ENCODE data around the gene ERBB4. TPM values are rescaled to one million over a fixed set of nuclear protein-coding genes. Genes with fewer than 3 reads are reported as not detected.

ERBB4 gene
- total RNA-seq, 1 donor from 2014 or later, result 2.2 TPM

DNA sequence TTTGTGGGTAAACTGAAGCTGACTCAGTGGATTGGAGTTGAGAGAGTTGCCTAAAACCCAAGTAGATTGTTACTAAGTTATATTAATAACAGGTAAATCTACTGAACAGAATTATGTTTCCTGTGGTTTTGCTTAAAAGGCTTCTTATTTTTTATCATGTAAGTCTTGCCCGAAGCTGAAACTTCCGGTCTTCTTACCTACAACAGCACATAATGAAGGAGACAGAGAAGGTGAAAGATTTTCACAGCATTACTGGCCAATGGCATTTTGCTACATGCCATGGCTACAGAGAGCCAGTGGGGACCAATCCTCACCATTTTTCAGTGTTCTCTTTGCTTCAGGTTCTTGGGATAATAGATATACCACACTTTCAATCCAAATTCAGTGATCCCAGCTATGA is 220.0 kb downstream of the ERBB4 start:
- DNase-seq (ENCODE audit: low read depth), result no peak
- H3K4me3 ChIP-seq (ENCODE audit: low read depth, low read length), result no peak overlapping the region
- TF ChIP-seq, protein P1, sequence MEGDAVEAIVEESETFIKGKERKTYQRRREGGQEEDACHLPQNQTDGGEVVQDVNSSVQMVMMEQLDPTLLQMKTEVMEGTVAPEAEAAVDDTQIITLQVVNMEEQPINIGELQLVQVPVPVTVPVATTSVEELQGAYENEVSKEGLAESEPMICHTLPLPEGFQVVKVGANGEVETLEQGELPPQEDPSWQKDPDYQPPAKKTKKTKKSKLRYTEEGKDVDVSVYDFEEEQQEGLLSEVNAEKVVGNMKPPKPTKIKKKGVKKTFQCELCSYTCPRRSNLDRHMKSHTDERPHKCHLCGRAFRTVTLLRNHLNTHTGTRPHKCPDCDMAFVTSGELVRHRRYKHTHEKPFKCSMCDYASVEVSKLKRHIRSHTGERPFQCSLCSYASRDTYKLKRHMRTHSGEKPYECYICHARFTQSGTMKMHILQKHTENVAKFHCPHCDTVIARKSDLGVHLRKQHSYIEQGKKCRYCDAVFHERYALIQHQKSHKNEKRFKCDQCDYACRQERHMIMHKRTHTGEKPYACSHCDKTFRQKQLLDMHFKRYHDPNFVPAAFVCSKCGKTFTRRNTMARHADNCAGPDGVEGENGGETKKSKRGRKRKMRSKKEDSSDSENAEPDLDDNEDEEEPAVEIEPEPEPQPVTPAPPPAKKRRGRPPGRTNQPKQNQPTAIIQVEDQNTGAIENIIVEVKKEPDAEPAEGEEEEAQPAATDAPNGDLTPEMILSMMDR (conservative IDR thresholded peaks at IDR 0.05; ENCODE audit: low read depth, low read length), result no peak

DNA sequence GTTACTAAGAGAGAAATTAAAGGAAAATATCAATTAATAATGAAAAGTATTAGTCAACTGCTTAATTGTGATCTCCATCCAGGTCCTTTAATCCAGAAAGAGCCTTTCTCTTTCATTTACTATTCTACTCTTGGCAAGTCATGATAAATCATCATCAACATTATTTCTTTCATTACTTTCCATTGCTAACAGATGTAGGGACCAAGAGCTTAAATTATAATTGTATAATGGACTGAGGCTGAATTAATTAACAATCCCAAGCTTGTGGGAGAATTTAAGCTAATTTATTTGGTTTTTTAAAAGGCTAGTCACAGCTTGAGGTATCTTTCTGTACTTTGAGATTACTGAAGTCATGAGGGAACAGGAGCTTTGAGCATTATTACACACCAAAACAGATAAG is 223.9 kb downstream of the ERBB4 start:
- DNase-seq (ENCODE audit: low read depth), result no peak
- no peak overlapping the region for H3K4me3 ChIP-seq (ENCODE audit: low read depth, low read length)
- TF ChIP-seq, protein P1 (conservative IDR thresholded peaks at IDR 0.05; ENCODE audit: low read depth, low read length), result no peak

DNA sequence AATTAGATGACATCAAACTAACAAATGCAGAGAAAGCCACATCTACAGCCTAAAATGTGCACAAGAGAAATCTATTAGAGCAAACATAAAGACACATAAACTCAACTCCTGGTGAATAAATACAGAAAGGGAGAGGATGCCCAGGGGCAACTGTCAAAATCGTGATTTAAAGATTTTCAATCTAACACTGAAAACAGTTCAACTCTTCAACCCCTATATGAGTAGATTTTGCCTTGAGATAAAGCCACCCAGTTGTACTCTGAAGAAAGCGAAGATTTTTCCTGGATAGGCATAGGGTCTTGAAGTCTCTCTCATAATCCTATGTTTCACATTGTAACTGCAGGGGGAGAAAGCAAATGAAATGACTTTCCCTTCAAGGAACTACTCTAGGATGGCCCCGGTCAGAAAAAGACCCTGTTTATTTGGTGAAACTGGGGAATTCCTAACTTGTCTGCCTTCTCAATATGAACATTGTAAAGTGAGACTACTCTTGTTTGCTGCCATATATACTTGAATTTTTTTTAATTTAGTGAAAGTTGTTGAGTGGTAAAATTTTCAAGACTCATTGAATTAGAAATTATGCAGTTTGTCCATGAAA is 226.7 kb downstream of the ERBB4 start:
- DNase-seq (ENCODE audit: low read depth), result no peak
- TF ChIP-seq, protein P1 (conservative IDR thresholded peaks at IDR 0.05; ENCODE audit: low read depth, low read length), result no peak
- no peak overlapping the region for H3K4me3 ChIP-seq (ENCODE audit: low read depth, low read length)

DNA sequence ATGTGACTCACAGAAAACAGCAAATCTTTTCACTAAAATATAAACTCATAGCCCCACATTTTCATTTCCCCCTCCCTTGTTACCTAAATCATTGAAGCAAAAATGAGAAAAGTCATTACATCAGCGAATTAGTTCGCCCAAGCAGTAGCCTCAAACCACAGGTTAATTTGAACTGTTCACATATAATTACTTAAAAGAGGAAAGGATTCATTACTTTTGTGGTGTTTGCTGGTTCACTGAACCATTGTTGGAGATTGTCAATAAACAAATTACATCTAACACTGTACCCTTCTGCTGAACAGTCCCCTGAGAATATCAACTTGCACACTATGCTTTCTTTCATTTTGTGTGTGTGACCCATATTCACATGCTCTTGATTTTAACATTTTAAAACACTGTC is 238.7 kb downstream of the ERBB4 start:
- no peak overlapping the region for H3K4me3 ChIP-seq (ENCODE audit: low read depth, low read length)
- no peak for DNase-seq (ENCODE audit: low read depth)
- TF ChIP-seq, protein P1 (conservative IDR thresholded peaks at IDR 0.05; ENCODE audit: low read depth, low read length), result no peak

DNA sequence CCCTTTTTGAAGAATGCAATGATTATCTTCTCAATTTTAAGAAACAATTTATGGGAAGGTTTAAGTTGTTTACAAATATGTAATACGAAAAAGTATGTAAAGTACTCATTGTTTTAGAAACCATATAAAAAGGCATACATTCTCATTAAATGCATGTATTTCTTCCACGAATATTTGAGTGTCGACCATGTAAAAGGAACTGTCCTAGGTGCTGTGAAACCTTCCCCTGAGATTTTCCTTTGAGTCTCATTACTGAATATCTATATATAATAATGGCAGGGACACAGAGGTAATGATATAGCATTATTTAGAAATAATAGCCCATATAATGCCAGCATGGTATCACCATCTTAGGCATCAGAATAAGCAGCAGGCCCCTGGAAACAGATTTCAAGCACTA is 239.3 kb downstream of the ERBB4 start:
- H3K4me3 ChIP-seq (ENCODE audit: low read depth, low read length), result no peak overlapping the region
- TF ChIP-seq, protein P1 (conservative IDR thresholded peaks at IDR 0.05; ENCODE audit: low read depth, low read length), result no peak
- DNase-seq (ENCODE audit: low read depth), result no peak

DNA sequence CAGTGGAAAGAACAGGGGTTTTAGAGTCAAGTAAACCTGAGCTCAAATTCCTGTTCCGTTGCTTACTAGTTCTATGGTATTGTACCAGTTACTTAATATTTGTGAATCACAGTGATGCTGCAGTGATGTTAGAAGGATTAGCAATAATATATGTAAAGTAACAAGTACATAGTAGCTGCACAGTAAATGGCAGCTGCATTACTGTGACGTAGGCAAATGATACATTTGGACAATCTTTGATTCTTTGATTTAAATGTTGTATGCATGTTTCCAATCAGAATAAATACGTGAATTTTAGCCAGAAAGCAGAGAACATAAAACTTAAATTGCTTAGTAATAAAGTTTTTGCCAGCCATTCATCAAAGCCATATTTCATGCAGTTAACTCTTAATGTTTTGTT is 243.0 kb downstream of the ERBB4 start:
- no peak overlapping the region for H3K4me3 ChIP-seq (ENCODE audit: low read depth, low read length)

DNA sequence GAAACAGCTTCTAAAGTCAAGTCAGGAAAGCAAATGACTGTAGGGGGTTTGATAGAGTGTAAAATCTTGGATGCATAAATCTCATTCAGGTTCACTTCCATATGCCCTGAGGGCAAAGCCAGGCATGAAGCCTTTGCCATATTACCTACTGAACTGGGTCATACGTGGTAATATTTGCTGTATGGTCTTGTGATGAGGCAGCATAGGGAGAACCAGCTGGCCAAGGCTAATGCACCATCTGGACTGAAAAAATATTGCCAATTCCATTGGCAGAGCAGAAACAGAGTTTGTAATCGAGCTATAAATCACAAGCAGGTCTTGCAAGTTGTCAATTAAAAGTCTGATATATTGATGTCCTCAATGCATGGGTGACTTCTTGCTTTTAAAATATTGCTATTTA is 243.8 kb downstream of the ERBB4 start:
- H3K4me3 ChIP-seq (ENCODE audit: low read depth, low read length), result no peak overlapping the region
- TF ChIP-seq, protein P1 (conservative IDR thresholded peaks at IDR 0.05; ENCODE audit: low read depth, low read length), result no peak
- DNase-seq (ENCODE audit: low read depth), result no peak

More for the DNA sequence above, 243.0 kb downstream of the ERBB4 start:
- TF ChIP-seq, protein P1 (conservative IDR thresholded peaks at IDR 0.05; ENCODE audit: low read depth, low read length), result no peak
- no peak for DNase-seq (ENCODE audit: low read depth)
